ENCODE data around the gene PHTF1. TPM values are rescaled to one million over a fixed set of nuclear protein-coding genes. Genes with fewer than 3 reads are reported as not detected.

PHTF1 gene
- total and polyA plus RNA-seq, 2 of the 4 experiments (the other 2 are of a cell fraction): 9.6 to 13.3 TPM

GRCh38 chr1:113654883-113655282 lies 104.4 kb downstream of the PHTF1 start:
- dilution Hi-C loops (cut with HindIII; ENCODE audit: low sequenced_read_pairs, unreplicated experiment) (no loop called here), in situ Hi-C loops (cut with MboI; ENCODE audit: low sequenced_read_pairs) (loop anchor here (10.0 kb wide), 1 partner anchor 270 kb away; no protein-coding TSS in a partner anchor), intact Hi-C loops (cut with micrococcal nuclease) (loop anchor here (5.0 kb wide), 1 partner anchor 43 kb away; no protein-coding TSS in a partner anchor)
- BruUV-seq (replicated peaks): no TSS peak
- H3K9ac ChIP-seq (ENCODE audit: low read depth, low read length): no peak overlapping the region
- H3K79me1 ChIP-seq (ENCODE audit: low read depth in 1 of 2, low read length in 2 of 2): no peaks in the 10 kb centered on the region
- peaks cover 2% of the 10 kb centered on the region; the same call in 1 of the 2 replicates for H3K36me3 ChIP-seq (ENCODE audit: control insufficient read depth, insufficient read depth, low read length)
- no peak overlapping the region for H3K14ac ChIP-seq (replicated peaks; ENCODE audit: low read depth, low read length)
- H2BK120ac ChIP-seq (ENCODE audit: low read depth, low read length): no peak overlapping the region
- no peaks in the 10 kb centered on the region for H3K27me3 ChIP-seq (ENCODE audit: control insufficient read depth, insufficient read depth, low read length)
- H3K4me1 ChIP-seq (ENCODE audit: control insufficient read depth, insufficient read depth, low read length): no peaks in the 10 kb centered on the region
- no peak overlapping the region for H2BK15ac ChIP-seq (ENCODE audit: low read depth, low read length)
- H2BK5ac ChIP-seq (ENCODE audit: low read depth, low read length, poor library complexity, severe bottlenecking): no peak overlapping the region
- no CpG with 5 or more reads among the region's 2 CpGs for WGBS, 2 experiments (ENCODE audit: extremely low coverage in 2 of 2, insufficient read length in 1 of 2)
- TF ChIP-seq MXI1 (IDR thresholded peaks at IDR 0.05; ENCODE audit: borderline replicate concordance, low read depth, low read length): no peak
- no peak for TF ChIP-seq MAFK (IDR thresholded peaks at IDR 0.05; ENCODE audit: low read depth, low read length)
- no peak for TF ChIP-seq CEBPB (IDR thresholded peaks at IDR 0.05; ENCODE audit: low read depth, low read length)
- no peak for TF ChIP-seq CHD1 (IDR thresholded peaks at IDR 0.05; ENCODE audit: low read depth, low read length)
- TF ChIP-seq ELK1 (IDR thresholded peaks at IDR 0.05; ENCODE audit: borderline replicate concordance, low read depth, low read length): no peak
- TF ChIP-seq RAD21 (IDR thresholded peaks at IDR 0.05; ENCODE audit: low read length): no peak
- TF ChIP-seq RFX5 (IDR thresholded peaks at IDR 0.05; ENCODE audit: low read depth, low read length): no peak
- TF ChIP-seq MAZ (IDR thresholded peaks at IDR 0.05; ENCODE audit: borderline replicate concordance, low read depth, low read length): no peak
- no peak for TF ChIP-seq SMC3 (IDR thresholded peaks at IDR 0.05; ENCODE audit: low read depth, low read length)
- no peak for TF ChIP-seq POLR2A (IDR thresholded peaks at IDR 0.05; ENCODE audit: low read depth, low read length)
- TF ChIP-seq USF2 (IDR thresholded peaks at IDR 0.05; ENCODE audit: low read depth, low read length): no peak
- TF ChIP-seq CTCF (conservative IDR thresholded peaks at IDR 0.05; ENCODE audit: low read depth, low read length): no peak
- no peak for TF ChIP-seq NFE2L2 (IDR thresholded peaks at IDR 0.05; ENCODE audit: low read depth, low read length)
- TF ChIP-seq FOS (IDR thresholded peaks at IDR 0.05; ENCODE audit: low read depth, low read length): no peak
- no peak for TF ChIP-seq RCOR1 (IDR thresholded peaks at IDR 0.05; ENCODE audit: insufficient replicate concordance, low read length)
- H3K4ac ChIP-seq (ENCODE audit: low read depth, low read length): no peak overlapping the region
- no peak overlapping the region for H3K23ac ChIP-seq (ENCODE audit: low read depth, low read length)
- ChIA-PET POLR2A (ENCODE audit: unreplicated experiment) (no interaction called here), CTCF (no interaction called here)
- H3K27ac ChIP-seq (ENCODE audit: insufficient read depth, low read length): no peak overlapping the region
- no peaks in the 10 kb centered on the region for H3K9me3 ChIP-seq (ENCODE audit: control insufficient read depth, insufficient read depth, low read length)
- H3K18ac ChIP-seq (ENCODE audit: low read depth, low read length): no peak overlapping the region
- no peaks in the 10 kb centered on the region for H4K20me1 ChIP-seq (ENCODE audit: insufficient read depth, low read length)
- H2BK20ac ChIP-seq (ENCODE audit: low read depth, low read length): no peak overlapping the region
- DNase-seq (no peak), ATAC-seq (ENCODE audit: low read depth) (no peak)
- no peak overlapping the region for H3K4me2 ChIP-seq (ENCODE audit: low read depth, low read length)
- H4K91ac ChIP-seq (ENCODE audit: insufficient read depth, low read depth, low read length): no peak overlapping the region
- H3K9me1 ChIP-seq (ENCODE audit: insufficient read depth, low read length): no peaks in the 10 kb centered on the region
- H3K56ac ChIP-seq (ENCODE audit: extremely low read depth, insufficient read depth, low read length): no peak overlapping the region
- H2AK9ac ChIP-seq (replicated peaks; ENCODE audit: low read depth, low read length, poor library complexity): no peak overlapping the region
- no peak overlapping the region for H2AK5ac ChIP-seq (ENCODE audit: low read depth, low read length)
- no peak overlapping the region for H2AFZ ChIP-seq (replicated peaks; ENCODE audit: low read length, poor library complexity)
- H4K8ac ChIP-seq (ENCODE audit: low read depth in 2 of 2, low read length in 2 of 2): no peak overlapping the region
- H3K4me3 ChIP-seq (ENCODE audit: insufficient read depth, low read depth, low read length): no peak overlapping the region
- H4K5ac ChIP-seq (ENCODE audit: low read depth, low read length): no peak overlapping the region
